ENCODE measurements around the gene IKZF3. TPM values are rescaled to one million over a fixed set of nuclear protein-coding genes. Genes with fewer than 3 reads are reported as not detected.

IKZF3 gene
- polyA plus RNA-seq, 1 donor (not counting 4 experiments of a cell fraction or from before 2014, with no cell fraction given) = not detected

GRCh38 chr17:39744075-39744835 lies 119.9 kb downstream of the IKZF3 start:
- peaks cover 29 to 32% of the 10 kb centered on the region in 2 experiments for H3K36me3 ChIP-seq (ENCODE audit: control insufficient read depth in 2 of 2, extremely low read depth in 1 of 2, insufficient read depth in 2 of 2, low read length in 2 of 2)
- no peak overlapping the region for H3K4me3 ChIP-seq (ENCODE audit: control insufficient read depth in 2 of 3, extremely low read depth in 1 of 3, insufficient read depth in 2 of 3, low read depth in 1 of 3, low read length in 3 of 3)
- no peaks in the 10 kb centered on the region for H3K27me3 ChIP-seq (ENCODE audit: control insufficient read depth, extremely low read depth, insufficient read depth, low read length)
- no peaks in the 10 kb centered on the region for H3K9me3 ChIP-seq (ENCODE audit: control insufficient read depth, low read depth, low read length)
- no peaks in the 10 kb centered on the region for H4K20me1 ChIP-seq (ENCODE audit: control insufficient read depth, extremely low read depth, insufficient read depth, low read length)
- no peak for DNase-seq (ENCODE audit: low read depth, low spot score)
- no peak overlapping the region for H3K9ac ChIP-seq (ENCODE audit: control insufficient read depth, extremely low read depth, insufficient read depth, low read length)
- H3K4me2 ChIP-seq (ENCODE audit: control insufficient read depth, extremely low read depth, insufficient read depth, low read depth, low read length) = no peak overlapping the region
- H3K4me1 ChIP-seq (ENCODE audit: control insufficient read depth, extremely low read depth, insufficient read depth, low read length) = peaks cover 25% of the 10 kb centered on the region
- no peaks in the 10 kb centered on the region for H3K9me1 ChIP-seq (ENCODE audit: control insufficient read depth, extremely low read depth, insufficient read depth, low read length)
- dilution Hi-C loops (cut with MboI; ENCODE audit: extremely low pct_ligation_motif_present, low sequenced_read_pairs) = no loop called here
- H3K27ac ChIP-seq (ENCODE audit: control insufficient read depth, insufficient read depth, low read length) = no peak overlapping the region
- no peak overlapping the region for H2AFZ ChIP-seq (ENCODE audit: control insufficient read depth, low read length)
- no peaks in the 10 kb centered on the region for H3K79me2 ChIP-seq (ENCODE audit: control insufficient read depth, insufficient read depth, low read length)
- TF ChIP-seq, protein P1, sequence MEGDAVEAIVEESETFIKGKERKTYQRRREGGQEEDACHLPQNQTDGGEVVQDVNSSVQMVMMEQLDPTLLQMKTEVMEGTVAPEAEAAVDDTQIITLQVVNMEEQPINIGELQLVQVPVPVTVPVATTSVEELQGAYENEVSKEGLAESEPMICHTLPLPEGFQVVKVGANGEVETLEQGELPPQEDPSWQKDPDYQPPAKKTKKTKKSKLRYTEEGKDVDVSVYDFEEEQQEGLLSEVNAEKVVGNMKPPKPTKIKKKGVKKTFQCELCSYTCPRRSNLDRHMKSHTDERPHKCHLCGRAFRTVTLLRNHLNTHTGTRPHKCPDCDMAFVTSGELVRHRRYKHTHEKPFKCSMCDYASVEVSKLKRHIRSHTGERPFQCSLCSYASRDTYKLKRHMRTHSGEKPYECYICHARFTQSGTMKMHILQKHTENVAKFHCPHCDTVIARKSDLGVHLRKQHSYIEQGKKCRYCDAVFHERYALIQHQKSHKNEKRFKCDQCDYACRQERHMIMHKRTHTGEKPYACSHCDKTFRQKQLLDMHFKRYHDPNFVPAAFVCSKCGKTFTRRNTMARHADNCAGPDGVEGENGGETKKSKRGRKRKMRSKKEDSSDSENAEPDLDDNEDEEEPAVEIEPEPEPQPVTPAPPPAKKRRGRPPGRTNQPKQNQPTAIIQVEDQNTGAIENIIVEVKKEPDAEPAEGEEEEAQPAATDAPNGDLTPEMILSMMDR (optimal IDR thresholded peaks at IDR 0.05 in 1 of 3, IDR thresholded peaks at IDR 0.05 in 1 of 3, conservative IDR thresholded peaks at IDR 0.05 in 1 of 3; ENCODE audit: extremely low read depth in 1 of 3, insufficient read depth in 2 of 3, low read length in 3 of 3) = no peak
- TF ChIP-seq EZH2 (IDR thresholded peaks at IDR 0.05; ENCODE audit: low read length) = no peak
- FAIRE-seq = no peak

DNA sequence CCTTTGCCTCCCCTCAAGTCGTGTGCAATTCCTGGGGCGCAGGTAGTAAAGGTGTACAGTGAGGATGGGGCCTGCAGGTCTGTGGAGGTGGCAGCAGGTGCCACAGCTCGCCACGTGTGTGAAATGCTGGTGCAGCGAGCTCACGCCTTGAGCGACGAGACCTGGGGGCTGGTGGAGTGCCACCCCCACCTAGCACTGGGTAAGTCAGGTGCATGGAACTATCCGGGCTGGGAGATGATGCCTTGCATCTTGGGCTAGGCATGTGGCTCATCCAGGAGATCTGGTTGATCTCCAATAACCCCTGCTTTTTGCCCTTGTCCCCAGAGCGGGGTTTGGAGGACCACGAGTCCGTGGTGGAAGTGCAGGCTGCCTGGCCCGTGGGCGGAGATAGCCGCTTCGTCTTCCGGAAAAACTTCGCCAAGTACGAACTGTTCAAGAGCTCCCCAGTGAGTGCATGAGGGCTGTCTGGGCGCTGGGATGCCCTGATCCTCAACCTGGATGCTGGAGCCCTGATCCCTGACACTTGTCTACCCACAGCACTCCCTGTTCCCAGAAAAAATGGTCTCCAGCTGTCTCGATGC lies 121.2 kb downstream of the IKZF3 start:
- peaks cover 29 to 32% of the 10 kb centered on the region in 2 experiments for H3K36me3 ChIP-seq (ENCODE audit: control insufficient read depth in 2 of 2, extremely low read depth in 1 of 2, insufficient read depth in 2 of 2, low read length in 2 of 2)
- dilution Hi-C loops (cut with MboI; ENCODE audit: extremely low pct_ligation_motif_present, low sequenced_read_pairs) = no loop called here
- FAIRE-seq = no peak

More for the DNA sequence above, 121.2 kb downstream of the IKZF3 start:
- Histone ChIP-seq H2AFZ (ENCODE audit: control insufficient read depth, low read length) (no peak overlapping the region), H4K20me1 (ENCODE audit: control insufficient read depth, extremely low read depth, insufficient read depth, low read length) (no peaks in the 10 kb centered on the region), H3K9ac (ENCODE audit: control insufficient read depth, extremely low read depth, insufficient read depth, low read length) (no peak overlapping the region), H3K79me2 (ENCODE audit: control insufficient read depth, insufficient read depth, low read length) (no peaks in the 10 kb centered on the region), H3K4me2 (ENCODE audit: control insufficient read depth, extremely low read depth, insufficient read depth, low read depth, low read length) (no peak overlapping the region), H3K27ac (ENCODE audit: control insufficient read depth, insufficient read depth, low read length) (no peak overlapping the region), H3K9me1 (ENCODE audit: control insufficient read depth, extremely low read depth, insufficient read depth, low read length) (no peaks in the 10 kb centered on the region), H3K4me3 (ENCODE audit: control insufficient read depth in 2 of 3, extremely low read depth in 1 of 3, insufficient read depth in 2 of 3, low read depth in 1 of 3, low read length in 3 of 3) (no peak overlapping the region), H3K4me1 (ENCODE audit: control insufficient read depth, extremely low read depth, insufficient read depth, low read length) (peaks cover 25% of the 10 kb centered on the region), H3K27me3 (ENCODE audit: control insufficient read depth, extremely low read depth, insufficient read depth, low read length) (no peaks in the 10 kb centered on the region), H3K9me3 (ENCODE audit: control insufficient read depth, low read depth, low read length) (no peaks in the 10 kb centered on the region)
- TF ChIP-seq EZH2 (IDR thresholded peaks at IDR 0.05; ENCODE audit: low read length) = no peak
- TF ChIP-seq, protein P1 (optimal IDR thresholded peaks at IDR 0.05 in 1 of 3, IDR thresholded peaks at IDR 0.05 in 1 of 3, conservative IDR thresholded peaks at IDR 0.05 in 1 of 3; ENCODE audit: extremely low read depth in 1 of 3, insufficient read depth in 2 of 3, low read length in 3 of 3) = no peak
- DNase-seq (ENCODE audit: low read depth, low spot score) = no peak

Measured in keratinocyte (primary cell).